A549 (cell line): ENCODE data around the gene PEX16. TPM values are rescaled to one million over a fixed set of nuclear protein-coding genes. Genes with fewer than 3 reads are reported as not detected.

Experiments
- ATAC-seq, 2 experiments: fragments of 200-7000 bp in 1 of 2; fragments of >200 bp in 1 of 2; cut with Nextera tagmentation in 1 of 2; cut with Tn5 transposase in 1 of 2; 3 replicates each; pipeline versions ENCODE4 v1.8.0 to v1.9.1; 2018 to 2020; ENCODE audit warnings: mild to moderate bottlenecking in 1 of 2, moderate library complexity in 1 of 2
- CTCF ChIA-PET: fragments of 300-600 bp; sonication (Branson Sonifier 250); formaldehyde crosslinking; extraction: SDS; loops from one replicate; lab custom pipeline; 2021; ENCODE audit warnings: antibody characterized with exemption, inconsistent platforms; lab: Yijun Ruan, JAX
- POLR2A ChIA-PET: fragments of 350-600 bp; formaldehyde crosslinking; extraction: SDS; loops from one replicate; lab custom pipeline; 2021; ENCODE audit warnings: antibody characterized with exemption, inconsistent platforms; lab: Yijun Ruan, JAX
- DNase-seq, 2 experiments: peaks; one replicate each; pipeline versions ENCODE4 v3.0.0 to v3.0.0-alpha.2; 2011 to 2016; ENCODE audit warnings: low read depth in 1 of 2, low spot score in 1 of 2
- FAIRE-seq: peaks from 2 replicates; lab custom pipeline; 2011; peaks lifted over from hg19 to GRCh38; lab: Jason Lieb, UNC
- H3K27ac ChIP-seq, 2 experiments: fragments of >200 bp; sonication (Bioruptor Twin); formaldehyde crosslinking; 3 replicates each; pipeline ENCODE4 v1.5.1; 2016 to 2017
- H3K4me1 ChIP-seq: fragments of >200 bp; sonication (Bioruptor Twin); formaldehyde crosslinking; 3 replicates; pipeline ENCODE4 v1.6.1; 2016
- H3K4me2 ChIP-seq: fragments of >200 bp; sonication (Bioruptor Twin); formaldehyde crosslinking; 3 replicates; pipeline ENCODE4 v1.6.1; 2016
- H3K4me3 ChIP-seq: fragments of >200 bp; sonication (Bioruptor Twin); formaldehyde crosslinking; 3 replicates; pipeline ENCODE4 v1.5.1; 2016
- H3K9me3 ChIP-seq: fragments of >200 bp; sonication (Bioruptor Twin); formaldehyde crosslinking; 3 replicates; pipeline ENCODE4 v1.6.1; 2016
- BHLHE40 ChIP-seq: IDR thresholded peaks from 2 replicates; pipeline ENCODE4 v1.6.1; 2012; ENCODE audit warnings: low read depth, low read length, inconsistent platforms
- CBX2 ChIP-seq: fragments of 200-600 bp; sonication (generic); IDR thresholded peaks from 2 replicates; pipeline ENCODE4 v1.6.1; 2016; ENCODE audit warnings: low read depth, mild to moderate bottlenecking, borderline replicate concordance
- CHD2 ChIP-seq: fragments of 150-350 bp; IDR thresholded peaks from 2 replicates; pipeline ENCODE4 v1.6.1; 2014; ENCODE audit warnings: low read length; ENCODE audit not compliant: partially characterized antibody
- CHD4 ChIP-seq: fragments of 200-600 bp; sonication (generic); IDR thresholded peaks from 2 replicates; pipeline ENCODE4 v1.6.1; 2016; ENCODE audit warnings: antibody characterized with exemption, mild to moderate bottlenecking, borderline replicate concordance
- EHMT2 ChIP-seq: fragments of 200-600 bp; sonication (generic); IDR thresholded peaks from 2 replicates; pipeline ENCODE4 v1.6.1; 2016; ENCODE audit warnings: antibody characterized with exemption, low read depth, mild to moderate bottlenecking, moderate library complexity
- FOXS1 ChIP-seq: fragments of 250-450 bp; sonication (Bioruptor Pico); IDR thresholded peaks from 2 replicates; pipeline ENCODE4 v1.5.0; 2020; ENCODE audit warnings: mild to moderate bottlenecking, moderate library complexity
- HEYL ChIP-seq: fragments of 250-450 bp; sonication (Bioruptor Pico); IDR thresholded peaks from 2 replicates; pipeline ENCODE4 v1.8.0; 2021; ENCODE audit warnings: mild to moderate bottlenecking, moderate library complexity
- JUN ChIP-seq, 2 experiments: fragments of >200 bp; sonication (Bioruptor Twin); formaldehyde crosslinking; IDR thresholded peaks; 2 replicates in 1 of 2; 3 replicates in 1 of 2; pipeline ENCODE4 v1.6.1; 2016 to 2017
- KDM1A ChIP-seq: fragments of 200-600 bp; sonication (generic); IDR thresholded peaks from 2 replicates; pipeline ENCODE4 v1.6.1; 2016; ENCODE audit warnings: low read depth, mild to moderate bottlenecking
- MAFK ChIP-seq: fragments of 450-650 bp; IDR thresholded peaks from 2 replicates; pipeline ENCODE4 v1.6.1; 2014; ENCODE audit not compliant: partially characterized antibody
- MAZ ChIP-seq: fragments of 150-350 bp; IDR thresholded peaks from 2 replicates; pipeline ENCODE4 v1.6.1; 2014; ENCODE audit warnings: antibody characterized with exemption, low read depth, low read length, borderline replicate concordance
- NFE2L2 ChIP-seq: fragments of 150-350 bp; conservative IDR thresholded peaks from 2 replicates; pipeline ENCODE4 v1.6.1; 2014; ENCODE audit warnings: low read length
- NPAS2 ChIP-seq: fragments of 250-450 bp; sonication (Bioruptor Pico); IDR thresholded peaks from 2 replicates; pipeline ENCODE4 v1.8.0; 2022; ENCODE audit warnings: mild to moderate bottlenecking, moderate library complexity, borderline replicate concordance
- NR3C1 ChIP-seq: fragments of >200 bp; sonication (Bioruptor Twin); formaldehyde crosslinking; IDR thresholded peaks from 3 replicates; pipeline ENCODE4 v1.6.1; 2017
- POLR2A ChIP-seq: IDR thresholded peaks from 2 replicates; pipeline ENCODE4 v1.6.1; 2012; ENCODE audit warnings: mild to moderate bottlenecking, low read length
- RFX5 ChIP-seq: fragments of 450-650 bp; IDR thresholded peaks from 2 replicates; pipeline ENCODE4 v1.7.1; 2014; ENCODE audit warnings: antibody characterized with exemption, mild to moderate bottlenecking, moderate library complexity
- SMC3 ChIP-seq: fragments of >200 bp; sonication (Bioruptor Twin); formaldehyde crosslinking; IDR thresholded peaks from 3 replicates; pipeline ENCODE4 v1.6.1; 2018; ENCODE audit warnings: inconsistent platforms
- TP53 ChIP-seq: fragments of 250-450 bp; sonication (Bioruptor Pico); IDR thresholded peaks from 2 replicates; pipeline ENCODE4 v1.5.0; 2021; ENCODE audit warnings: mild to moderate bottlenecking, moderate library complexity
- ZC3H11A ChIP-seq: fragments of 450-650 bp; IDR thresholded peaks from 2 replicates; pipeline ENCODE4 v1.6.1; 2014; ENCODE audit warnings: antibody characterized with exemption, mild to moderate bottlenecking
- WGBS: methylation state at CpG from one replicate; pipeline ENCODE4 v1.1.6; 2017; ENCODE audit errors: missing lambda C conversion rate; 5-methylcytosine and 5-hydroxymethylcytosine counted together
- polyA plus RNA-seq, 4 experiments: library from polyadenylated mRNA; depleted of rRNA in 3 of 4; stranded (reverse); fragments of >200 nt; fragmentation: RNase III in 1 of 4; extraction: RNeasy Plus Mini Kit Qiagen cat#74134 plus additional on column Dnase treatment in 1 of 4; gene quantifications; 2 replicates in 3 of 4; 3 replicates in 1 of 4; pipeline ENCODE4 v1.2.3, GENCODE V29; 2011 to 2017
- TF ChIP-seq, protein P1 (sequence below): fragments of 150-350 bp; IDR thresholded peaks from 2 replicates; pipeline ENCODE4 v1.6.1; 2014; ENCODE audit warnings: low read depth, mild to moderate bottlenecking, low read length
- TF ChIP-seq, protein P2 (sequence below): fragments of 250-450 bp; sonication (Bioruptor Pico); IDR thresholded peaks from 2 replicates; pipeline ENCODE4 v1.5.0; 2020; ENCODE audit warnings: low read depth, mild to moderate bottlenecking, moderate library complexity
- TF ChIP-seq, protein P3 (sequence below): fragments of >200 bp; sonication (Bioruptor Twin); formaldehyde crosslinking; IDR thresholded peaks from 3 replicates; pipeline ENCODE4 v1.5.1; 2016
- TF ChIP-seq, protein P4 (sequence below): fragments of 250-450 bp; sonication (Bioruptor Pico); IDR thresholded peaks from 2 replicates; pipeline ENCODE4 v1.5.0; 2021; ENCODE audit warnings: mild to moderate bottlenecking, moderate library complexity, borderline replicate concordance

The PEX16 gene
- polyA plus RNA-seq, 2 of the 4 experiments (the other 2 are of a cell fraction): 18.2 to 20.2 TPM

DNA sequence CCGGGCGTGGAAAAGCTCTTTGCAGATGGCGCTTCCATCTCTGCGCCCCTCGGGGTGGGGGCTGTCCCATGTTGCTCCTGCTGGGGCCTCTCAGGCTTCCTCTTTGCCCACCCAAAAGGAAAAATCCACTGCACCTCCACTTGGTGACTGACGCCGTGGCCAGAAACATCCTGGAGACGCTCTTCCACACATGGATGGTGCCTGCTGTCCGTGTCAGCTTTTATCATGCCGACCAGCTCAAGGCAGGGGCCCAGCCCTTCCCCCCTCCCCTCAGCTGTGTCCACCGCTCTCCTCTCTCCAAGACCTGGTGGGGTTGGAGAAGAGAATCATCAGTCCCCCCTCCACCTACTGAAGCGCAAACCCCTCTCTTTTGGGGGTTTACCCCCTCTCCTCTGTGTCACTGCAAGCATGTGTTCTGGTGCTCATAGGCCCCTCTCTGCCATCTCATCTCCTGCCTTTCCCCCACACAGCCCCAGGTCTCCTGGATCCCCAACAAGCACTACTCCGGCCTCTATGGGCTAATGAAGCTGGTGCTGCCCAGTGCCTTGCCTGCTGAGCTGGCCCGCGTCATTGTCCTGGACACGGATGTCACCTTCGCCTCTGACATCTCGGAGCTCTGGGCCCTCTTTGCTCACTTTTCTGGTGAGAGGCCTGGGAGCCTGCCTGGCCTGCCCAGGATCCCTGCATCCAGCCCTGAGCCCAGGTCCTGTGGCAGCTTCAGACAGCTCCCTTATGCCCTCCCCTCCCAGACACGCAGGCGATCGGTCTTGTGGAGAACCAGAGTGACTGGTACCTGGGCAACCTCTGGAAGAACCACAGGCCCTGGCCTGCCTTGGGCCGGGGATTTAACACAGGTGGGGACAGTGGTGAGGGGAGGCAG, 6.6 kb upstream of the PEX16 start:
- ATAC-seq: peak in 1 of 2 experiments; percentile 13; a peak in 2 of 6 replicates
- no peaks in the 10 kb centered on the region for H3K4me1 ChIP-seq
- no peaks in the 10 kb centered on the region for H3K9me3 ChIP-seq
- TF ChIP-seq CBX2: no peak
- TF ChIP-seq POLR2A: no peak
- no peak for TF ChIP-seq NFE2L2
- no peak for TF ChIP-seq ZC3H11A
- no peak for TF ChIP-seq TP53 (CRISPR knock-in tag)
- TF ChIP-seq JUN (IDR thresholded peaks at IDR 0.05): no peak
- TF ChIP-seq BHLHE40: no peak
- TF ChIP-seq NPAS2 (CRISPR knock-in tag): no peak
- TF ChIP-seq MAZ: no peak
- H3K27ac ChIP-seq: no peak overlapping the region
- H3K4me2 ChIP-seq: no peak overlapping the region
- no peak for FAIRE-seq
- DNase-seq: no peak
- 92% methylated on average over 18 of the region's 22 CpGs for WGBS
- CTCF ChIA-PET: interaction anchor here (0.6 to 1.2 kb wide), 3 partner anchors 12 to 40 kb away, joined by 3 to 4 read pairs (median 3); no protein-coding TSS in a partner anchor
- H3K4me3 ChIP-seq: no peak overlapping the region
- POLR2A ChIA-PET: no interaction called here

DNA sequence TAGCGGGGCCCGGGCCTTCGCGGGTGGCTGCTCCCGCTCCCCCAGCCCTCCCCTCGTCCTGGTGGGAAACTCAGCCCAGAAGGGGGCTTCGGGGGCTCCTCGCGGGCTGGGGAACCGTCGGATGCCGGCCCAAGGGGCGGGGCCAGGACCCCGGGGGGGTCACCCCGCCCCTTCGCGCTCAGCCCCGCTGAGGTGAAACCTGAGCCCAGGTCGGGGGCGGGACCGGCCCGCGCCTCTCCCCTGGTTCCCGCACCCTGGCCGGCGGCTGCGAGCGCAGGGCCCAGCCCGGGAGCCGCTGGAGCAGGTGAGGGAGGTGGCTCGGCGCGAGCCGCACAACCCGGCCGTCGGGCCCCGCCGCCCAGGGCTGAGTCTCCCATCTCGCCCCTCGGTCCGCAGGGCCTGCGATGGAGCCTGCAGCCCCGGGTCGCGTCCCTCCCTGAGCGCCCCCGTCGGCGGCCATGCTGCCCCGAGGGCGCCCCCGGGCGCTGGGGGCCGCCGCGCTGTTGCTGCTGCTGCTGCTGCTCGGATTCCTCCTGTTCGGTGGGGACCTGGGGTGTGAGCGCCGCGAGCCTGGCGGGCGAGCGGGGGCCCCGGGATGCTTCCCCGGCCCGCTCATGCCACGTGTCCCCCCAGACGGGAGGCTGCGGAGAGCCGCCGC, 4.9 kb upstream of the PEX16 start, which contains the start of gene LARGE2:
Gene LARGE2, plus strand, starts transcription at position 232 of the 658 bp plus-strand sequence. Its CDS starts 227 bp downstream, at position 459.
- DNase-seq (peak in 1 of 2 experiments; percentile 48), ATAC-seq (no peak; a peak in 1 of 6 replicates), FAIRE-seq (no peak)
- CTCF ChIA-PET: interaction anchor here (1.0 to 1.9 kb wide), 4 partner anchors 8 to 150 kb away, joined by 3 to 9 read pairs (median 4); no protein-coding TSS in a partner anchor
- Histone ChIP-seq H3K4me1 (peaks cover 4% of the 10 kb centered on the region; the same call in 2 of the 3 replicates), H3K4me3 (peak within 1 kb of the TSS; percentile 55), H3K4me2 (peak within 1 kb of the TSS; percentile 91), H3K9me3 (no peaks in the 10 kb centered on the region), H3K27ac (peak within 1 kb of the TSS; percentile 58 to 80; a peak in 5 of 6 replicates)
- TF ChIP-seq HEYL (CRISPR knock-in tag): no peak
- TF ChIP-seq CHD2: no peak
- no peak for TF ChIP-seq NR3C1
- no peak for TF ChIP-seq SMC3
- TF ChIP-seq MAFK: no peak
- WGBS: no CpG with 5 or more reads among the region's 73 CpGs
- POLR2A ChIA-PET: no interaction called here

DNA sequence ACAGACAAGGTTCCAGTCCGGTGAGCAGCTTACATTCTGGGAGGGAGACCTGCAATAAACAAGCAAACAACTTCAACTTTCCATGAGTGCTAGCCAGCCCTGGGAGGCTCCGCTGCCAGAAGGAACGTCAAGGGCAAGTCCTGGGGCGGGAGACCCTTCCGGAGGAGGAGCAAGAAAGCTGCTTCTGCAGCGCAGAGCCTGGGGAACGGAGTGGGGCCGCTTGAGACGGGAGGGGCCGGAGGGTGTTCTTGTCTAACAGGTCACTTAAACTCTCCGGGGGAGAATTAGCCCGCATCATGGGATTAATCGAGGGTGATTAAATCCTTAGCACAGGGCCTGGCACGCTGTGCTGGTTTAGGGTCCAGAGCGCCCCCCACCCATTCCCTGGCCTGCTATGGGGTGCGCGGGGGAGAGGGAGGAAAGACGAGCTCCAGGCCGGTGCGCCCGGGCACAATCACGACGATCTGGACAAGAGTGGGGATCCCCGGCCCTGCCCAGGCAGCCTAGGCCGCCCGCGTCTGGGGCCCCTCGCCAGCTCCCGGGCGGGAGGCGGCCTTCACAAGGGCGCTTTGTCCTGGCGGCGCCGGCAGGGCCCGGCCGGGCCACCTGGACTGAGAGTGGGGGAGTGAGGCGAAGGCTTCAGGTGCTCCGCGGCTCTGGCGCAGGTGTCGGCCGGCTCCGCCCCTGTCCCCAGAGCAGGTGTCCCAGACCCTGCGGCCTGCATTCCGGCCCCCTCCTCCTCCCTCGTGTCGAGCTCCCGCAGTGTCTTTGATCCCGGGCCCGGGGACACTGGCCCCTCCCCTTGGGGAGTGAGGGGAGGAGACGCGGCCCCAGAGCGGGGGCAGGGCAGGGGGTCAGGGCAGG, 4.1 kb upstream of the PEX16 start:
- peak overlapping the region; percentile 91 for H3K4me2 ChIP-seq
- WGBS: 73% methylated on average over 28 of the region's 54 CpGs
- no peak for FAIRE-seq
- H3K27ac ChIP-seq: peak overlapping the region; percentile 58 to 80; a peak in 5 of 6 replicates
- H3K4me3 ChIP-seq: peak overlapping the region; percentile 55
- no peaks in the 10 kb centered on the region for H3K9me3 ChIP-seq
- no peak for ATAC-seq
- POLR2A ChIA-PET: interaction anchor here (0.6 kb wide), 1 partner anchor 16 kb away, joined by 3 read pairs; no protein-coding TSS in a partner anchor
- DNase-seq: no peak
- TF ChIP-seq MAFK: no peak
- no peak for TF ChIP-seq CHD4
- TF ChIP-seq, protein P1, sequence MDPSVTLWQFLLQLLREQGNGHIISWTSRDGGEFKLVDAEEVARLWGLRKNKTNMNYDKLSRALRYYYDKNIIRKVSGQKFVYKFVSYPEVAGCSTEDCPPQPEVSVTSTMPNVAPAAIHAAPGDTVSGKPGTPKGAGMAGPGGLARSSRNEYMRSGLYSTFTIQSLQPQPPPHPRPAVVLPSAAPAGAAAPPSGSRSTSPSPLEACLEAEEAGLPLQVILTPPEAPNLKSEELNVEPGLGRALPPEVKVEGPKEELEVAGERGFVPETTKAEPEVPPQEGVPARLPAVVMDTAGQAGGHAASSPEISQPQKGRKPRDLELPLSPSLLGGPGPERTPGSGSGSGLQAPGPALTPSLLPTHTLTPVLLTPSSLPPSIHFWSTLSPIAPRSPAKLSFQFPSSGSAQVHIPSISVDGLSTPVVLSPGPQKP: no peak
- no peak for TF ChIP-seq FOXS1 (CRISPR knock-in tag)
- TF ChIP-seq, protein P2, sequence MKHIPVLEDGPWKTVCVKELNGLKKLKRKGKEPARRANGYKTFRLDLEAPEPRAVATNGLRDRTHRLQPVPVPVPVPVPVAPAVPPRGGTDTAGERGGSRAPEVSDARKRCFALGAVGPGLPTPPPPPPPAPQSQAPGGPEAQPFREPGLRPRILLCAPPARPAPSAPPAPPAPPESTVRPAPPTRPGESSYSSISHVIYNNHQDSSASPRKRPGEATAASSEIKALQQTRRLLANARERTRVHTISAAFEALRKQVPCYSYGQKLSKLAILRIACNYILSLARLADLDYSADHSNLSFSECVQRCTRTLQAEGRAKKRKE: no peak
- TF ChIP-seq HEYL (CRISPR knock-in tag): no peak
- TF ChIP-seq RFX5: no peak
- TF ChIP-seq, protein P3, sequence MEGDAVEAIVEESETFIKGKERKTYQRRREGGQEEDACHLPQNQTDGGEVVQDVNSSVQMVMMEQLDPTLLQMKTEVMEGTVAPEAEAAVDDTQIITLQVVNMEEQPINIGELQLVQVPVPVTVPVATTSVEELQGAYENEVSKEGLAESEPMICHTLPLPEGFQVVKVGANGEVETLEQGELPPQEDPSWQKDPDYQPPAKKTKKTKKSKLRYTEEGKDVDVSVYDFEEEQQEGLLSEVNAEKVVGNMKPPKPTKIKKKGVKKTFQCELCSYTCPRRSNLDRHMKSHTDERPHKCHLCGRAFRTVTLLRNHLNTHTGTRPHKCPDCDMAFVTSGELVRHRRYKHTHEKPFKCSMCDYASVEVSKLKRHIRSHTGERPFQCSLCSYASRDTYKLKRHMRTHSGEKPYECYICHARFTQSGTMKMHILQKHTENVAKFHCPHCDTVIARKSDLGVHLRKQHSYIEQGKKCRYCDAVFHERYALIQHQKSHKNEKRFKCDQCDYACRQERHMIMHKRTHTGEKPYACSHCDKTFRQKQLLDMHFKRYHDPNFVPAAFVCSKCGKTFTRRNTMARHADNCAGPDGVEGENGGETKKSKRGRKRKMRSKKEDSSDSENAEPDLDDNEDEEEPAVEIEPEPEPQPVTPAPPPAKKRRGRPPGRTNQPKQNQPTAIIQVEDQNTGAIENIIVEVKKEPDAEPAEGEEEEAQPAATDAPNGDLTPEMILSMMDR: no peak
- no peak for TF ChIP-seq EHMT2
- TF ChIP-seq SMC3: no peak
- TF ChIP-seq KDM1A: no peak
- TF ChIP-seq, protein P4, sequence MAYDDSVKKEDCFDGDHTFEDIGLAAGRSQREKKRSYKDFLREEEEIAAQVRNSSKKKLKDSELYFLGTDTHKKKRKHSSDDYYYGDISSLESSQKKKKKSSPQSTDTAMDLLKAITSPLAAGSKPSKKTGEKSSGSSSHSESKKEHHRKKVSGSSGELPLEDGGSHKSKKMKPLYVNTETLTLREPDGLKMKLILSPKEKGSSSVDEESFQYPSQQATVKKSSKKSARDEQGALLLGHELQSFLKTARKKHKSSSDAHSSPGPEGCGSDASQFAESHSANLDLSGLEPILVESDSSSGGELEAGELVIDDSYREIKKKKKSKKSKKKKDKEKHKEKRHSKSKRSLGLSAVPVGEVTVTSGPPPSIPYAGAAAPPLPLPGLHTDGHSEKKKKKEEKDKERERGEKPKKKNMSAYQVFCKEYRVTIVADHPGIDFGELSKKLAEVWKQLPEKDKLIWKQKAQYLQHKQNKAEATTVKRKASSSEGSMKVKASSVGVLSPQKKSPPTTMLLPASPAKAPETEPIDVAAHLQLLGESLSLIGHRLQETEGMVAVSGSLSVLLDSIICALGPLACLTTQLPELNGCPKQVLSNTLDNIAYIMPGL (CRISPR knock-in tag): no peak
- TF ChIP-seq, all 56 proteins: peak for 0
- CTCF ChIA-PET: interaction anchor here (0.6 to 1.9 kb wide), 5 partner anchors 9 to 1154 kb away, joined by 3 to 9 read pairs (median 3); no protein-coding TSS in a partner anchor
- peaks cover 6% of the 10 kb centered on the region; the same call in 2 of the 3 replicates for H3K4me1 ChIP-seq
